Ramos (cell line): ENCODE data around the gene SPAAR.
"Not testable (repeated sequence)": the region's sequence is repeated elsewhere in the genome, so short reads cannot be mapped to it uniquely, and the experiment has no call there.

Experiments used
- in situ Hi-C: fragments of 300-500 bp; cut with MboI; formaldehyde crosslinking; loops from one replicate; pipeline ENCODE4 v1.14.3; 2022; ENCODE audit warnings: low sequenced_read_pairs; ENCODE audit not compliant: unreplicated experiment

Gene SPAAR

GRCh38 chr9:35919212-35920008, 10.1 kb downstream of the SPAAR start:
- in situ Hi-C loops = no loop called here

- in situ Hi-C loops = no loop called here
Observed at GRCh38 chr9:35920051-35920620, 10.8 kb downstream of the SPAAR start.

GRCh38 chr9:35923598-35923926, 14.3 kb downstream of the SPAAR start:
- in situ Hi-C loops = no loop called here

- in situ Hi-C loops = no loop called here
Observed at GRCh38 chr9:35923927-35924763, 14.9 kb downstream of the SPAAR start.

- in situ Hi-C loops = no loop called here
Observed at GRCh38 chr9:35928591-35929452, 19.5 kb downstream of the SPAAR start.

GRCh38 chr9:35929453-35929718, 20.1 kb downstream of the SPAAR start:
- in situ Hi-C loops = no loop called here

- in situ Hi-C loops = no loop called here
Observed at GRCh38 chr9:35930521-35930920, 21.2 kb downstream of the SPAAR start.

GRCh38 chr9:35930989-35931388, 21.7 kb downstream of the SPAAR start:
- in situ Hi-C loops = no loop called here

GRCh38 chr9:35932735-35933134, 23.4 kb downstream of the SPAAR start:
- in situ Hi-C loops = no loop called here

- in situ Hi-C loops = no loop called here
Observed at GRCh38 chr9:35933550-35934067, 24.3 kb downstream of the SPAAR start.

GRCh38 chr9:35934069-35934468, 24.8 kb downstream of the SPAAR start:
- in situ Hi-C loops = not testable (repeated sequence)

GRCh38 chr9:35935261-35935660, 26.0 kb downstream of the SPAAR start:
- in situ Hi-C loops = no loop called here

GRCh38 chr9:35935755-35936509, 26.6 kb downstream of the SPAAR start:
- in situ Hi-C loops = no loop called here

GRCh38 chr9:35937227-35937626, 27.9 kb downstream of the SPAAR start:
- in situ Hi-C loops = no loop called here

GRCh38 chr9:35938474-35939356, 29.4 kb downstream of the SPAAR start:
- in situ Hi-C loops = no loop called here

GRCh38 chr9:35939679-35940250, 30.5 kb downstream of the SPAAR start:
- in situ Hi-C loops = no loop called here

GRCh38 chr9:35940458-35941407, 31.4 kb downstream of the SPAAR start:
- in situ Hi-C loops = no loop called here
